HG03460 (cell line): ENCODE measurements around the gene SNTB2.
A peak's percentile ranks its signal among the peaks of the same experiment; 100 is the strongest.

Experiments
- ATAC-seq: cut with Tn5 transposase; IDR thresholded peaks from one replicate; pipeline ENCODE4 v1.9.1; 2021; ENCODE audit not compliant: unreplicated experiment

The SNTB2 gene

DNA sequence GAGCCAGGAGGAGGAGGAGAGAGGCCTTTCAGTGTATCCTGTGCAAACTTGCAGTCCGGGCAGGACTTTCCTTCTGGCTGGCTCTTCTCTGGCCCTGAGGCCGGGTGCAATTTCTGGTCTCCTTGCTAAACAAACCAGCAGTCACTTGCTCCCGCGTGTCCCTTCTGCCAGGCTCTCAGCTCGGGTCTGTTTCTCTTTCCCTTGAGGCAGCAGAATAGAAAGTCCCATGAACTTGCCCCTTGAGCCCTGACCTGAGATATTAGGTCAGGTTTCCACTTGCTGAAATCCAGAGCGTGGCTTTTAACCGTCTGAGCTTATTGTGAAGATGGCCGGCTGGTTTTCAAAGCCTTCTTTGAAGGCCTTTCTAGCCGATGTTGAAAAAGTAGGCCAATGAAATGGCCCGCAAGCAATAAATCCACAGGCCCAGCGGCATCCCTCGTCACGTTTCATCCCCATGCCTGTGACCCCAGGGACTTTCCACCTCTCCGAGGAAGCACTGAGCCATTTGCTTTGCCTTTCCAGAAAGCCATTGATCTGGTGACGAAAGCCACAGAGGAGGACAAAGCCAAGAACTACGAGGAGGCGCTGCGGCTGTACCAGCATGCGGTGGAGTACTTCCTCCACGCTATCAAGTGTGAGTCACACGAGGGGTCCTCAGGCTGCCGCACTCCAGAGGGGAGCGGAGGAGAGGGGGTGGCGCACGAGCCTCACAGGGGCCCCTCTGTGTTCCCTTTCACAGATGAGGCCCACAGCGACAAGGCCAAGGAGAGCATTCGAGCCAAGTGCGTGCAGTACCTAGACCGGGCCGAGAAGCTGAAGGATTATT lies 128.7 kb downstream of the SNTB2 start:
- no peak for ATAC-seq

DNA sequence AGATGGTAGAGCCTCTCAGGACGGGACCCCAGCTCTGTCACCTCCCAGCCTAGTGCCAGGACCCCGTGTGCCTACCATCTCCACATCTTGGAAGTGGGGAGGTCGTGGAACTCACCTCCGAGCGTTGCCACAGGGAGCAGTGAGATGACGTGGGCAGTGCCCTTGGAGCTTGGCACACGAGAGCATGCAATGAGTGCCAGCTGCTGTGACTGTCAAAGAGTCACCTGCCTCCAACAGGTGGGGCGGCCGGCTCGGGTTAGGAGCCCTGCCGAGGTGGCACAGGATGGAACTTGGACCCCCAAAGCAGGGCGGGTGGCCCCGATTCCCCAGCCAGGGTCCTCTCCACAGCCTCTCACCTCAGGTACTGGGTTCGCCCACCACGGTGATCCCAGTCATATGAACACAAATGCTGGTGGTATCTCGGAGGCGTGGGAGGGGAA lies 129.7 kb downstream of the SNTB2 start:
- ATAC-seq = no peak

DNA sequence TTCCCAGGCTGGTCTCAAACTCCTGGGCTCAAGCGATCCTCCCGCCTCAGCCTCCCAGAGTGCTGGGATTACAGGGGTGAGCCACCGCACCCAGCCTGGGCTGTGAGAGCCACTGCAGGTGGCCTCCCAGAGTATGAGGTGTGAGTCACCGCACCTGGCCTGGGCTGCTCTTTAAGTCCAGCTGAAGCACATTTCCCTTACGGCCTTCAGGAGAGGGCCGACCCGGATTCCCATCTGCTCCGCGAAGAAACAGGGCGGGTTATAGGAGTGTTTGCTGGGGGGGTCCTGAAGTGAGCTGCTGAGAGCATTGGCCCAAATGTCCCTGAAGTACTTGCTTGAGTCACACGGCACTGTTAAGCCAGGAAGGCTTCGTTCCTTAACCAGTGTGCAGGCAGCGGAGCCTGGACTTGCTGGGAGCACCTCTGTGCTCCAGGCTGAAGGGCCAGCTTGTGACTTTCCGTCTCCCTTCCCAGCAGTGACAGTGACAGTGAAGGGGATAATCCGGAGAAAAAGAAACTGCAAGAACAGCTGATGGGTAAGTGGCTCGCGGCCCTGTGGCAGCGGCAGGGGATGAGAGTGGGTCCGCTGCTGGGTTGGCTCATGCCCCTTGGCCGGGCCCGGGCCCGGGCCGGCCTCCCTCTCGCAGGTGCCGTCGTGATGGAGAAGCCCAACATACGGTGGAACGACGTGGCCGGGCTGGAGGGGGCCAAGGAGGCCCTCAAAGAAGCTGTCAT lies 131.4 kb downstream of the SNTB2 start:
- ATAC-seq = no peak

DNA sequence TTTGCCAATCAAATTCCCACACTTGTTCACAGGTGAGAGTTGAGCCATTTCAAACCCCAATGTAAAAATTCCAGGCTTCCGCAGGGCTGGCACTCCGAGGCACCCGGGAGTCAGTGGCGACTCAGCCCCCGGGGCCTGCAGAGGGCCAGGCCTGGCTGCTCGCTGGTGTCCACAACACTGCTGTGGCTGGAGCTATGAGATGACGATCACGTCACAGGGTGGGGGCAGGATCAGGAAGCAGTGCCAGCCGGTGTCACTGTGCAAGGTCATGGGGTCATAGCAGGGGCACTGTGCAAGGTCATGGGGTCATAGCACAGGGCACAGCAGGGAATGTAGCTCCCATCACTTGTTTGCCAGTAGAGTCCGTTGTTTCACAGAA lies 131.9 kb downstream of the SNTB2 start:
- ATAC-seq = no peak

DNA sequence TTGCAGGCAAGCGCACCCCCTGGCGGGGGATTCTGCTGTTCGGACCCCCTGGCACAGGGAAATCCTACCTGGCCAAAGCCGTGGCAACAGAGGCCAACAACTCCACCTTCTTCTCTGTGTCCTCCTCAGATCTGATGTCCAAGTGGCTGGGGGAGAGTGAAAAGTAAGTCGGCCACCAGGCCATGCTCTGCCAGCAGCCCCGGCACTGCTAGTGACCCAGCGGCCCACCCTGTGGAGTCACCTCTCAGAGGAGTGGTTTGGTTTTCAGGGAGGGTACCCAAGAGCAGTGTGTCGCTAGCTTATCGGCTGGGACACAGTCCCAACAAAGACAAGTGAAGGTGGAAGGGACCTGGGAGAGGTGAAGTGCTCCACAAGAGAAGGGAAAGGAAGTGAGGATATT lies 132.4 kb downstream of the SNTB2 start:
- ATAC-seq = no peak

DNA sequence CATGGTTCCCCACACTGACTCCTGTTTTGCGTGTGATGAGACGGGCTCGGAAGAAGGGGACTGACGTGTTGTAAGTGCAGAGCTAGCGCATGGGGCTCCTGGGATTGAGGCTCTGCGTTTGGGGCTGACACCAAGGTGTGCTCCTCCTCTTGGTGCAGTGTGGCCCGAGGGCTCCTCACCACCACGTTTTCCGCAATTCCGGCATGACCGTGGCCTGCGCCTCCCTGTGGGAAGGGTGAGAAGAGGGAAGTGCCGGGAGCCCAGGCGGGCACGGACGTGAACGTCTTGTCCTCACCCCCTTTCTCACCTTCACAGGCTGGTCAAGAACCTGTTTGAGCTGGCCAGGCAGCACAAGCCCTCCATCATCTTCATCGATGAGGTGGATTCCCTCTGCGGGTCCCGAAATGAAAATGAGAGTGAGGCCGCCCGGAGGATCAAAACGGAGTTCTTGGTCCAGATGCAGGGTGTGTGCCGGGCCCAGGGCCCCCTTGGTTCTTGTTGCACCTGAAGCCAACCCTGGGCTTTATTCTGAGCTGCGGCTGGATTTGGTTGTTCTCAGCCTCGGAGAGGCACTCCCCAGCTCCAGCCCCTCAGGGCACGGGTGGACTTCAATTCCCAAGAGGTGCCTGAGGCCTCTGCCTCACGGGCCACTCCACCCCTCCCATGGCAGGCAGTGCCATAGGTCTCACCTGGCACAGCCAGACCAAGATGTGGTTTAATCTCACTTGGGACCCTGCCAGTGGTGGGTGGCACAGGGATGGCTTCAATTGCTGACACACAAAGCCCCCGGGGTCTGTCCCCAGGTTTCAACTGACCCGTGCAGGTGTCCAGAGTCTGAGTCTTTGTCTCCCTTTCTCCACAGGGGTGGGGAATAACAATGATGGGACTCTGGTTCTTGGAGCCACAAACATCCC lies 133.1 kb downstream of the SNTB2 start:
- no peak for ATAC-seq

DNA sequence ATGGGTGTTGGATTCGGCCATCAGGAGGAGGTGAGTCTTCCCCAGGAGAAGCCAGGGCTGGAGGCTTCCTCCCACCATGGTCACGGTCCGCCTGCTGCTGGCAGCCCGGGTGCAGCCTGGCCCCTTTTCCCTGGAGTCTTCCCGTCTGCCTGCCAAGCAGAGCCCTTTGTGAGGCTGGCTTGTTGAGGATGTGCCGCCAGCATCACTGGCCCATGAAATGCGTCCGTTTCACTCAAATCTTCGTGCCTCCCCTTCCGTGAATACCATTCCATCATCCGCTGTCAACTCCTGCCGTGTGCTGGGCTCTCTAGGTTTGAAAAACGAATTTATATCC lies 133.7 kb downstream of the SNTB2 start:
- no peak for ATAC-seq

DNA sequence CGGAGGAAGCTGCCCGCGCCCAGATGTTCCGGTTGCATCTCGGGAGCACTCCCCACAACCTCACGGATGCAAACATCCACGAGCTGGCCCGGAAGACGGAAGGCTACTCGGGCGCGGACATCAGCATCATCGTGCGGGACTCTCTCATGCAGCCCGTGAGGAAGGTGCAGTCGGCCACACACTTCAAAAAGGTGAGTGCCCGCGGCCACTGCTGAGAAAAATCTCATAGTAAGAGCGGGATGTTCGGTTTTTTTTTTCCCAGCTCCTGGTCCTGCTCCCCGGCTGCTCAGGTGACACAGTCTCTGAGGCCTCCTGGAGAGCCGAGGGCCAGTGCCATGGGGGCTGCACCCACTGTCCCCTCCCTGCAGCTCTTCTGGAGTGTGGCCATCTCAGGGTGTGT lies 134.1 kb downstream of the SNTB2 start:
- no peak for ATAC-seq

DNA sequence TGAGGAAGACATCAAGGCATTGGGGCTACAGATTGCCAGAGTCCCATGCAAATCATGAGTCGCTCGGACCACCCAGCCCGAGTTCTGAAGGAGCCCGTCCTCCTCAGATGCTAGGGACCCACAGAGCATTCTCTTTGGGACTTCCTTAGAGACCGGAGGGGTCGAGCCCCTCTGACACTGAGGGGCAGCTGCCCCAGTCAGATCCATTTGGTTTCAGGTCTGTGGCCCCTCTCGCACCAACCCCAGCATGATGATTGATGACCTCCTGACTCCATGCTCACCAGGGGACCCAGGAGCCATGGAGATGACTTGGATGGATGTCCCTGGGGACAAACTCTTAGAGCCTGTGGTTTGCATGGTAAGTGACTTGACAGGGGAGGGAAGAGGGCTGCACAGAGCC lies 135.4 kb downstream of the SNTB2 start:
- no peak for ATAC-seq

DNA sequence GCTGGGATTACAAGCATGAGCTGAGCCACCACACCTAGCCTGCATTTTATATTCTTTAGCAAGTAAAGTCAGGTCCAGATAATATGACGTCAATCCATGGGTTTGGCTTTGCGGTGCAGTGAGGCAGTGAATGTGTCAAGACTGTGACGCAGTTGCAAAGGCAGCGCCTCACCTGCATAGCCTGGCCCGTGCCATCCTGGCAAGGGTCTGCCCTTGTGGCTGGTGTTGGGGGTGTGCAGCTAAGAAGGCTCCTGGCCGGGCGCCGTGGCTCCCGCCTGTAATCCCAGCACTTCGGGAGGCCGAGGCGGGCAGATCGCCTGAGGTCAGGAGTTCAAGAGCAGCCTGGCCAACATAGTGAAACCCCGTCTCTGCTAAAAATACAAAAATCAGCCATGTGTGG lies 136.5 kb downstream of the SNTB2 start:
- no peak for ATAC-seq

DNA sequence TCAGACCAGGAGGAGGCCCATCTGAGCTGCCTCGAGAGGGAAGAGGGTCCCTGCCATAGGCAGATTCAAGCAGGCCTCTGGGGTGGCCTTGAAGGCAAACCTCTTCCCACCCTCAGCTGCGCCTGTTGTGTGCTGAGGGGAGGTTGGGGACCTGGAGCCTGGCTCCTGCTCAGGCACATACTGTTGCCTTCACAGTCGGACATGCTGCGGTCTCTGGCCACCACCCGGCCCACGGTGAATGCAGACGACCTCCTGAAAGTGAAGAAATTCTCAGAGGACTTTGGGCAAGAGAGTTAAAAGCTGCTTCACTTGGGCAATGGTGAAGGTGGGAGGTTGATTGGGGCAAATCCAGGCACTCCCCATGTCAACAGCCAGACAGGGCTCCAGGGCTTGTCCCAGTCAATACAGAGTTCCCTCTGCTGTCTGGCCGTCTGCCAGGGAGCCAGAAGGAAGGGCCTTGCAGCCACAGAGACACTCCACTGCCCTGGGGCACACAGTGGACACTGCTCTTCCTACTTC lies 137.1 kb downstream of the SNTB2 start:
- no peak for ATAC-seq

DNA sequence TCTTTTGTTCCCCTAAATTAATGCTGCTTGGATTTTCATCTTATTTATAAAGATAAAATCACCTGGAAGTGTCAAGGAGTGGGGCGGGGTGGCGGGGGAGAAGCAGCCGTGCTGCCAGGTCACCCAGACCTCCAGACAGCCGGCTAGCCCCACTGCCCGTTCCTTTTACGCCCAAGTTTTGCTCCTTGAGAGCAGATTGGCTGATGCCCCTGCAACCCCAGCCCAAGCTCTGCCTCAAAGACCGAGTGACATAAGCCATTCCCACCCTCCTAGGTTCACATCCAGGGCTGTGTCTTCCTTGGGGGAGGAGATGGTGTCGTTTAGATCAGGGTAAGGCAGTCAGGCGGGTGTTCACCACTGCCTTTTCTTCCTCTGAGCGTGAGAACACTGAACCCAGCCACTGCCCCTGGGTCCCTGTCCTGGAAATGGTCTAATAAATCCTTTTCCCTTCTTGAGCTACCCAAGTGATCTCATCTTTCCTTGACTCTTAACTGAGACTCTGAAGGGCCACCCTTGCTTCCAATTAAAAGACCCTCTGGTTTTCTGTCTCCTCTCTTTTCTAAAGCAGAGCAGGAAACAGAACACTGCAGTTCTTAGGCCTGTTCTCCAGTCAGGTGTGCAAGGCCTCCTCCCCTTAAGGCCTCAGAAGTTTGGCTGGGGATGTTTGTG lies 137.8 kb downstream of the SNTB2 start:
- ATAC-seq = no peak

DNA sequence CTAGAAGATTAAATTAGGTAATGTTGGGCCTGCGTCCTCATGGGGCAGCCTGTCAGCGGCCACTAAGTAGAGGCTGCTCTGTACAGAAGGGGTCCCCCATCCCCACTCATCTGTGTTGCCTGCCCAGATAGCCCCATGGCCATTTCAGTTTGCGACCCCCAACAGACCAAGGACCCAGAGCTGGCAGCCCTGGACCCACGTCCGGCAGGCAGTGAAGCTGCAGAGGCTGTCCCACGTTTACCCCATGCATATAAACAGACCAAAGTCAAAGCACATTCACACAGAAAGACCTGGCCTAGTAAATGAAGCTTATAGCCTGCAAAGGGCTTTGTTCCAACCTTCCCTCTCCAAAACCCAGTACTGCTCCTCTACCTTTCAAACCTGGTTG lies 138.8 kb downstream of the SNTB2 start:
- ATAC-seq = no peak

DNA sequence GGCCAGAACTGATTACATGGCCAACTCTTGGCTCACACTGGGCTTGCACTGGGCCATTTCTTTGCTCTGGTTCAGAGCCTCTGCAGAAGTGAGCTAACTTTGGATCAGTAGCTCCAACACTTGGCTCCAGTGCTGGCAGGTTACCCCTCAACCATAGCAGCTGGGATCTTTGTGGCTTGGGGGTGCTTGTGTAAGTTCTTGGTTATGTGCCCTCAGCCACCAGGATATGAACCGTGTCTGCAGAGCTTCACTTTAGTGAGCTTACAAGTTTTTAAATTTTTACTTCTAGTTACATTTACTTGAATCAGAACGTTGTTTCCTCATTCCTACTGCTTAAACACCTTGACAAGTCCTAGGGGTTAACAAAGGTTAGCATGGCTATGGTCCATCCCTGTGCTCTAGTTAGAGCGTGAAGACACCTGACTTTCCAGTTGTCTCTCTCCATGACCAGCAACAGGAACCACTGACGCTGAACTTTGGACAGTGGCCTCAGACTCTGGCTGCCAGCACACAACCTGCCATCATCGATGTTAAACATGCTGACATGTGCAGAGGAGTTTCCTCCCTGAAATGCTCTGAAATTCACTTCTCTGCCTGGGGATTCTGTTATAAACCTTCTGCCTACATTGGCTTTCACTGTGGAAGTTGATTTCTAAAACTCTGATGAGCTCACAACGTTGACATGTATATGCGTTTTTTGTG lies 139.4 kb downstream of the SNTB2 start:
- ATAC-seq = no peak

DNA sequence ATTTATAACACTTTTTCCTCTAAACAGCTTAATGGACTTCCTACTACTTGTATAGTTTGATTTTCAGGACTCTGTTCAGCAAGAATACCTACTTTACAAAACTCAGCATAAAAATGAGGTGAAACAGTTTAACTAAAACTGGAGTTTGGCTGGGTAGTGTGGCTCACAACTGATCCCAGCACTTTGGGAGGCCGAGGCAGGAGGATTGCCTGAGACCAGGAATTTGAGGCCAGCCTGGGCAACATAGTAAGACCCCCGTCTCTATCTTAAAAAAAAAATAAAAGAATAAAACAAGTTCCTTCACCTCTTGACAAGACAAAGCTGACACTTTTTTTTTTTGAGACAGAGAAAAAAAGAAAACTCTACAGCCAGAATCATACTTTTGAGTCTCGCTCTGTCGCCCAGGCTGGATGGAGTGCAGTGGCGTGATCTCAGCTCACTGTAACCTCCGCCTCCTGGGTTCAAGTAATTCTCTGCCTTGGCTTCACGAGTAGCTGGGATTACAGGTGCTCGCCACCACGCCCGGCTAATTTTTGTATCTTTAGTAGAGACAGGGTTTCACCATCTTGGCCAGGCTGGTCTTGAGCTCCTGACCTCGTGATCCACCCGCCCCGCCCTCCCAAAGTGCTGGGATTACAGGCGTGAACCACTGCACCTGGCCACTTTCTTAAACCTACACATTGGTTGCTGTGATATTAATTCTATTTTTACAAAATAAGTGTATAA lies 140.8 kb downstream of the SNTB2 start:
- no peak for ATAC-seq

DNA sequence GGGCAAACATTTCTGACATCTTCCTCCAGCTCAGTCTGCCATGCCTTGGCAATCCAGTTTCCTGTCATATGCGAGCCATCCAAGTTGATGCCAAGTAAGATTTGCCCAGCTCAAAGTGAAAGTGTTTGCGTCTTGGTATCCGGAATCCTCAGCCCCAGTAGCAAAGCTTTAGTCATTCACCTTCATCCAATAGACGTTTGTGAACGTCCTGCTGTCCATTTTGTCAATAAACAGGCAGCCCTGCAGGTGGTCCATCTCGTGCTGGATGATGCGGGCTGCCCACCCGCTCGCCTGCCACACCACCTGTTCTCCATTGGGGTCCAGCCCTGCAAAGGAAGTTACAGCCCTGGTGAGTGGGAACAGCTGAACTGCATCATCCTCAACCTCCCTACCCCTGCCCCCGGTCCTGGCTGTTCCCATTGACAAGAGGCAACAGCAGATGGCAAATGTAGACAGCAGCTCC lies 141.9 kb downstream of the SNTB2 start:
- no peak for ATAC-seq

DNA sequence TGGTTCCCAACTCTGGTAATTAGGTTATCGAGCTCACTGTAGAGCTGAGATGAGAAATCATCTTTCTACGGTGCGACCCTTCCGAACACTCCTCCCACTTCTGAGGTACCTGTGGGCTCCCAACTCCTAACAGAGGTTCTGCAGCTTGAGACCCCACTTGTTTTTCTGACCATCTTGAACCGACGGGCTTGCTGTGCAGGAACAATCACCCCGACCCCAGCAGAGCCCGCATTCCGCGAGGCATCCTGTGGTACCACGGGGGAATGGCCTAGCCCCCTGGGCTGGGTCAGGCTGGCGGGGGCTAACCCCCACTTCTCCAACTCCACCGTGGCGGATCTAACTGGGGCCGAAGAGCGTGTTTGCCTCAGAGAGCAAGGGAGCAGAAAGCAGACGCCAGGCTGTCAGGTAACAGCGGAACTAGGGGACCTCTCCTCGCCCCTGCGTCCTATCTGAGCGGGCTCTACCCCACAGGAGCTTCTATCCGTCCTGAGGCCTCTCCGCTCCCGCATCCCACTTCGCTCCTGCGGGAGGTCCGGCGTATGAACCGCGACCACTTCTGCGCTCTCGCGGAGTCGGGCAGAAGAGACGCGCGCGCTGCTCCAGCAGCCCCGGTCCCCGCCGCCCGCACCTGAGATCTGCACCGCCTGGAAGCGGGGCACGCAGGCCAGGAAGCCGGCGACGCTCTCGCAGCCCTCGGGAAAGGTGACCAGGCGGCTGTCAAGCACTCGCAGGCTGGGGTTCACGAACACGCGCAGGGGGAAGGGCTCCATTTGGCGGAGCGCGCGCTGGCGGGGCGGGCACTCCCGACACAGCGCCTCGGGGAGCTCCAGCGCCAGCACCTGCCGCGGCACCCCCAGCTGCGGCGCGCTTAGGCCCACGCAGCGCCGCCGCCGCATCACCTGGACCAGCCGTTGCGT lies 142.7 kb downstream of the SNTB2 start:
- ATAC-seq = peak; percentile 33
